GM15510 (cell line): ENCODE results near the gene PROB1.

Source experiments
- POLR2A ChIP-seq: IDR thresholded peaks from 3 replicates; pipeline ENCODE4 v1.6.1; 2011; ENCODE audit warnings: borderline replicate concordance; ENCODE audit not compliant: insufficient read length; ENCODE audit errors: extremely low read depth

The PROB1 gene

GRCh38 chr5:139378941-139379361, 16.0 kb downstream of the PROB1 start:
- no peak for TF ChIP-seq POLR2A

GRCh38 chr5:139378101-139378825, 16.6 kb downstream of the PROB1 start:
- TF ChIP-seq POLR2A: no peak

DNA sequence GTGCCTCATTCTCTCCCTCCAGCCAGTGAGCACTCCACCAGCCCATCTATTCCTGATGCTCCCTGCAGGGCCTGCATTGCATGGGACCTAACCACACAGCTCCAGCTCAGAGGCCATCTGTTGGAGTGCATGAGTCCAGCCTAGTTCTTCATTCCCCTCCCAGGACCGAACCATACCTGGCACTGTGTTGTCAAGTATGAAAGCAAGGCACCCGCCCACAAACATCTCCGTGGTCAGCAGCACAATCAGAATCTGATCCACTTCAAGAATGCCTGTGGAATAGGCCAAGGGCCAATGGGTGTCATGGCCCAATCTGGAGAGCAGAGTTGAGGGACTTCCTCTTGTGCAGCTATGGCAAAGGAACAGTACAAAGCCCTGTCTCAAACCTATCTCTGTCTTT, 17.7 kb downstream of the PROB1 start:
- TF ChIP-seq POLR2A: no peak

DNA sequence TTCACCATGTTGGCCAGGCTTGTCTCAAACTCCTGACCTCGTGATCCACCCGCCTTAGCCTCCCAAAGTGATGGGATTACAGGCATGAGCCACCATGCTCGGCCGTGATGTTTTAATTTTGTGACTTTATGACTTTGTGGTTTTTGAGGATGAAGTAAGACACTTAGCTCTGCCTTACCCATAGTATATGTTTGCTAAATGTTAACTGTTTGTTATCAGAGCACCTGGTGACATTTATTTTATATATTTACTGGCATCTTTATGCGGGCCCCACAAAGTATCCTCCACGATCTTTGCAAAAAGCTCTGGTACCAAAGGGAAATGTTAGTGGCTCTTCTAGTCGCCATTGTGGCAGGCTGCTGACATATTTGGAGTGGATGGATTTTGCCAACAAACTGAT, 18.5 kb downstream of the PROB1 start:
- no peak for TF ChIP-seq POLR2A

GRCh38 chr5:139374909-139375308, 20.0 kb downstream of the PROB1 start:
- no peak for TF ChIP-seq POLR2A

- TF ChIP-seq POLR2A: no peak
Measured at GRCh38 chr5:139371482-139372435, 23.1 kb downstream of the PROB1 start.

DNA sequence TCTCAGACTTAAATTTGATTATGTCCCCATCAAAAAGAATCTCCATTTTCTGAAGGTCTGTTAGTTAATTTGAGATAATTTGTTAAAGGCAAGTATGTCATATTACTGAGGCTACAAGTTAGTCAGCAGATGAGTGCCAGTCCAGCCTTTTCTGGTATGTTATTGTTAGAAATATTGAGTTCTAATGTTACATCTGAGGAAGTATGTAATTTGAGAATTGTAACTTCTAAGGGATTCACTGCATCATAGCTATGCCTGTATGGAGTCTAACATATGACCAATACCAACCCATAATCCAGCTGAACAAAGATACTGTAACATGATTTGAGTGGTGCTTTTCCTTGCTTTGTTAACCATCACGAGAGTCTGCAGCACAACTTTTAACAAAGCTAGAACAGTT, 25.7 kb downstream of the PROB1 start:
- no peak for TF ChIP-seq POLR2A

GRCh38 chr5:139368613-139369012, 26.3 kb downstream of the PROB1 start:
- TF ChIP-seq POLR2A: no peak

GRCh38 chr5:139364466-139364865, 30.4 kb downstream of the PROB1 start:
- no peak for TF ChIP-seq POLR2A

- no peak for TF ChIP-seq POLR2A
Measured at GRCh38 chr5:139363937-139364336, 31.0 kb downstream of the PROB1 start.

DNA sequence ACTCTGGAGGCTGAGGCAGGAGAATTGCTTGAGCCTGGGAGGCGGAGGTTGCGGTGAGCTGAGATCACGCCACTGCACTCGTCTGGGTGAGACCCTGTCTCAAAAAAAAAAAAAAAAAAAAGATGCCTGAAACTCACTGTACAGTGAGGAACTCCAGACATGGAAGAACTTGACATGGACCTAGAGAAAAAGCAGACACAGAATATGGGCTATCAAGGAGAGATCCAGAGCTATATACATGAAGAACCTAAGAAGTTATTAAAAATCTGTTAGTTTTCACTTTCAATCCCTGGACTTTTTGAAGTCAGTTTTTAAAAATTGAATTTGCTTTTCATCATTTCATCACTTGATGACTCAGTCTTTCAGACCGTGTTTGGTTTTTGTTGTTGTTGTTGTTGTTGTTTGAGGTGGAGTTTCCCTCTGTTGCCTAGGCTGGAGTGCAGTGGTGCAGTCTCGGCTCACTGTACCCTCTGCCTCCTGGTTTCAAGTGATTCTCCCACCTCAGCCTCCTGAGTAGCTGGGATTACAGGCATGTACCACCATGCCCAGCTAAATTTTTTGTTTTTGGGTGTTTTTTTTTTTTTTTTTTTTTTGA, 33.0 kb downstream of the PROB1 start:
- TF ChIP-seq POLR2A: no peak

- TF ChIP-seq POLR2A: no peak
Measured at GRCh38 chr5:139360384-139360783, 34.5 kb downstream of the PROB1 start.

DNA sequence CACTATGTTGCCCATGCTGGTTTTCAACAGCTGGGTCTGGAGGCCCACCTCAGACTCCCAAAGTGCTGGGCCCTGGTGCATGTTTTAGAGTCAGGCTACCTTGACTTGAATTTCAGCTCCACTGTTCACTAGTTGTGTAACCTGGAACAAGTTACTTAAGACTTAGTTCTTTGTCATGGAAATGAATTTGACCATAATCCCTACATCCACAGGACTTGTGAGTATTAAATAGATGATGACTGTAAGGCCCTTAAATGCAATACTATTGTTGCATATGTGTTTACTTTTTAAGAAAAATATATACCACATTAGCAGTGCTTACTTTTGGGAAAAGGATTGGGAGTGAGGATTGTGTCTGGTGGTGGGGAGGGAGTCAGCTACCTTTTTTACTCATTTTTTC, 36.8 kb downstream of the PROB1 start:
- no peak for TF ChIP-seq POLR2A

DNA sequence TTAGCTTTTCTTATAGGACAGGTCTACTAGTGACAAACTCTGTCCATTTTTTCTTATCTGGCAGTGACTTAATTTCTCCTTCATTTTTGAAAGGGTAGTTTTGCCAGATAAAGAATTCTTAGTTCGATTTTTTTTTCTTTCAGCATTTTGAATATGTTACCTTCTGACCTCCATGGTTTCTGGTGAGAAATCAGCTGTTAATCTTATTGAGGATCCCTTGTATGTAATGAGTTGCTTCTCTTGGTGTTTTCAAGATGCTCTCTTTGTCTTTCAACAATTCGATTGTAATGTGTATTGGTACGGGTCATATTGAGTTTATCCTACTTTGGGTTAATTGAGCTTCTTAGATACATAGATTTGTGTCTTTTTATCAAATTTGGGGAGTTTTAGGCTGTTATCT, 40.7 kb downstream of the PROB1 start:
- no peak for TF ChIP-seq POLR2A

- no peak for TF ChIP-seq POLR2A
Measured at GRCh38 chr5:139344177-139344576, 50.7 kb downstream of the PROB1 start.

DNA sequence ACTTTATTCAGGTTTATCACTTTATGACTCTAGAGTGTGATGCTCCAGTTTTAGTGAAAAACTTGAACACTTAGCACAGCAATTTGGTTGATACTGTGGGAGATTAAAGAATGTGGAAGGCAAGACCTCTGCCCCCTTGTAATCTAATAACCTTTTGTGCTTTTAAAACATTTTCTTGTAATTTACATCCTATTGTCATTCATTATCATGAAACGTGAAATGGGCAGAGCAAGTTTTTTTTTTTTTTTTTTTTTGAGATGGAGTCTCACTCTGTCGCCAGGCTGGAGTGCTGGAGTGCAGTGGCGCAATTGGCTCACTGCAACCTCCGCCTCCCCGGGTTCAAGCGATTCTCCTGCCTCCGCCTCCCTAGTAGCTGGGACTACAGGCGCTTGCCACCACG, 51.4 kb downstream of the PROB1 start:
- no peak for TF ChIP-seq POLR2A

GRCh38 chr5:139342423-139342723, 52.5 kb downstream of the PROB1 start:
- no peak for TF ChIP-seq POLR2A
